HG03196 (cell line): ENCODE results near the gene WNT3A.

ENCODE experiments used
- ATAC-seq: cut with Tn5 transposase; IDR thresholded peaks from one replicate; pipeline ENCODE4 v1.9.1; 2021; ENCODE audit not compliant: unreplicated experiment

WNT3A gene

DNA sequence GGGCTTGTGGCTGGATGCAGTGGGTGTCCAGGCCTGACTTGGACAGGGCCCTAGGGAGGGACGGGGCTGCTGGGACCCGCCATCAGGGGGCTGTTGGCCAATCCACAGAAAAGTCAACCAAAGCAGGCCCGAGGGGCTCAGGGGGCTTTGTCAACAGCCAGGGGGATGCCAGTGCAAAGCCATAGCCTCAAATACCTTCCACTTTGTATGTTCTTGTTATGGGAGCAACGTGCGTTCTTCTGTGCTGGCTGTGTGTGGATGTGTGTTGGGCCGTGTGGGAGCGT lies 40.3 kb downstream of the WNT3A start:
- no peak for ATAC-seq

DNA sequence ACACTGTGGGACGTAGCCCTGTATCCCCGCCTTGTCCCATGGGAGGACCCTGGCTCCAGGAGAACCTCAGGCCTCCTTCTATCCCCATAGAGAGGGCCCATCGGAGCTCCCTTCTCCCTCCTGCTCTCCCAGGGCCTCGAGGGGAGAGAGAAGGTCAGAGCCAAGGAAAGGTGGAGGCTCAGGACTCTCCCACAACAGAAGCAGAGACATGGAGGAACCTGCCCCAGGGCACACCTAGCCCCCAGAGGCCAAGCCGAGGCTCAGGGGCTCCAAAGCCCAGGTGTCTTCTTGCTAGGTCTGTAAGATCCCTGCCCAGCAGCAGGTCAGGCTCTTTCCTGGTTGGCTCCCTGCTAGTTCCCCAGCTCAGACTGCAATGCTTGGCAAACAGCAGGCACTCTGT lies 41.3 kb downstream of the WNT3A start:
- ATAC-seq = no peak

DNA sequence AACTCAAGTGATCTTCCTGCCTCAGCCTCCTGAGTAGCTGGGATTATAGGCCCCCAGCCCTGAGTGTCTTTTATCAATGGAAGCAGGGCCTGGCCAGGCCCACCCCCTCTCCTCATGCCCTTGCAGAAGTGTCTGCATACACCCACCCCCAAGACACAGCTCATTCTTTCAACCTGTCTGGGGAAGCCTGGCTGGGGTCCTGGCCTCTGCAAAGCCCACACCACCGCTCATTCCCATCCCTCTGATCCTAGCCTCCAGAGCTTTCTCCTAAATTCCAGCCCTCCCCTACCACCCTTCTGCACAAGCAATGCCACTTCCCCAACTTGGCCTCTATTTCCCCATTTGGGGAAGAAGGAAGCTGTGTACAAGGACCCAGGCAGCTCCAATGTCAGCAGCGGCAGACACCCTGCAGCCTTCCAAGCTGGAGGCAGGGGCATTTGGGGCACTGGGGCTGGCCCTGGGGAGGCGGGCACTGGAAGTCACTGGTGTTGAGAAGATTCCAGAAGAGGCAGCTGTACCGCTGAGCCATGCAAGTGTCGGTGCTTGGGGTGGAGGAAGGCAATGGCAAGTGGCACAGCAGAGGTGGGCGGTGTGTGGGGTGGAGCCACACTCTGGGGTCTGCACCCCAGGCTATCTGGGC lies 42.0 kb downstream of the WNT3A start:
- ATAC-seq = no peak

DNA sequence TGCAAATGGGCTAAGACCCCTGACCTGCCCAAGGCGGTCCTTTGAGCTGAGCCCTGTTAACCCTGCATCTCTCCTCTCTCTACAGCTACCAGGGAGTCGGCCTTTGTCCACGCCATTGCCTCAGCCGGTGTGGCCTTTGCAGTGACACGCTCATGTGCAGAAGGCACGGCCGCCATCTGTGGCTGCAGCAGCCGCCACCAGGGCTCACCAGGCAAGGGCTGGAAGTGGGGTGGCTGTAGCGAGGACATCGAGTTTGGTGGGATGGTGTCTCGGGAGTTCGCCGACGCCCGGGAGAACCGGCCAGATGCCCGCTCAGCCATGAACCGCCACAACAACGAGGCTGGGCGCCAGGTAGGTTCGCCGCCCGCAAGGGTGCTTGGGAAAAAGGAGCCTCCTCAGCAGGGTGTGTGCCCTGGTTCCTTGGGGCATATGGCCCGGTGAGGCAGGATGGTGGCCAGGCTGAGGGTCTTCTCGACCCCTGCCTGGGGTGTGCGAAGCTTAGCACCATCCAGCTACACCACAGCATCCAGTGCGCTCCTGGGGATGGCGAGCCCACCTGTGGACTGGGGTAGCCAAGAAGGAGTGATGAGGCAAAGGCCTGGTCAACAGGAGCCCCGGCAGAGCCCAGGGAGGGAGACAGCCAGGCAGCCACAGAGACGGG lies 43.9 kb downstream of the WNT3A start:
- no peak for ATAC-seq

DNA sequence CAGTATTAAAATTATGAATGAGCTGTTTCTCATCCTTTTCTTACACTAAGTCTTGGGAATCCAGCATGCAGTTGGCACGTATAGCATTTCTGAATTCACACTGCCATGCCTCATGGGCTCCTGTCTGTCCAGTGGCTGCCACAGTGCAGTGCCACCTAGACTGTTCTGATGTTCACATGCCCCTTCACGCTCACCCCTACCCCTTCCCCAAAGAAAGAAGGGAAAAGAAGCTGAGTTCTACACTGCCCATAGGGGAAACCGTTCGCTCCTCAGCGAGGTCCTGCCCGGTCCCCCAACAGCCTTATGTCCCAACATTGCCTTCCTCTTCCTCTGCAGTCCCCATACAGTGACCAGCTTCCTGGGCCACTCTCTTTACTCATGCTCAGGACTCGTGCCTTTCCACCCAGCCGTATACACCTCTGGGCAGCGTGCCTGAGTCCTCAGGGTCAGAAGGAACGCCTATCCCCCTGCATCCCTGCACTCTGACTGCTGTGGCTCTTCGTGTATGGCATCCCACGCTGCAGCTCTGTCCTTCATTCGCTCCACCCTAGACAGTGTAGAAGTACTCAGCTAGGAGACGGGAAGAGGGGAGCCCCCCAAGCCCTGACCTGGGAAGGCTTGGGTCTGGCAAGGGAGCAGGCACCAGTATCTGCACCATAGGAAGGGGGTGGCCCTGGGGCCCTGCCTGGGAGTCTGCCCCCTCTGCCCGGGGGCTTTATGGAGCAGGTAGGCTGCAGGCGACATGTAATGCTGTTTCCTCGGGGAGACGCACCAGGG lies 51.6 kb downstream of the WNT3A start:
- no peak for ATAC-seq

DNA sequence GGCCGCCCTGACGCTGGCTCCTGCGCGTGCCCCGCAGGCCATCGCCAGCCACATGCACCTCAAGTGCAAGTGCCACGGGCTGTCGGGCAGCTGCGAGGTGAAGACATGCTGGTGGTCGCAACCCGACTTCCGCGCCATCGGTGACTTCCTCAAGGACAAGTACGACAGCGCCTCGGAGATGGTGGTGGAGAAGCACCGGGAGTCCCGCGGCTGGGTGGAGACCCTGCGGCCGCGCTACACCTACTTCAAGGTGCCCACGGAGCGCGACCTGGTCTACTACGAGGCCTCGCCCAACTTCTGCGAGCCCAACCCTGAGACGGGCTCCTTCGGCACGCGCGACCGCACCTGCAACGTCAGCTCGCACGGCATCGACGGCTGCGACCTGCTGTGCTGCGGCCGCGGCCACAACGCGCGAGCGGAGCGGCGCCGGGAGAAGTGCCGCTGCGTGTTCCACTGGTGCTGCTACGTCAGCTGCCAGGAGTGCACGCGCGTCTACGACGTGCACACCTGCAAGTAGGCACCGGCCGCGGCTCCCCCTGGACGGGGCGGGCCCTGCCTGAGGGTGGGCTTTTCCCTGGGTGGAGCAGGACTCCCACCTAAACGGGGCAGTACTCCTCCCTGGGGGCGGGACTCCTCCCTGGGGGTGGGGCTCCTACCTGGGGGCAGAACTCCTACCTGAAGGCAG lies 52.3 kb downstream of the WNT3A start:
- ATAC-seq = no peak

DNA sequence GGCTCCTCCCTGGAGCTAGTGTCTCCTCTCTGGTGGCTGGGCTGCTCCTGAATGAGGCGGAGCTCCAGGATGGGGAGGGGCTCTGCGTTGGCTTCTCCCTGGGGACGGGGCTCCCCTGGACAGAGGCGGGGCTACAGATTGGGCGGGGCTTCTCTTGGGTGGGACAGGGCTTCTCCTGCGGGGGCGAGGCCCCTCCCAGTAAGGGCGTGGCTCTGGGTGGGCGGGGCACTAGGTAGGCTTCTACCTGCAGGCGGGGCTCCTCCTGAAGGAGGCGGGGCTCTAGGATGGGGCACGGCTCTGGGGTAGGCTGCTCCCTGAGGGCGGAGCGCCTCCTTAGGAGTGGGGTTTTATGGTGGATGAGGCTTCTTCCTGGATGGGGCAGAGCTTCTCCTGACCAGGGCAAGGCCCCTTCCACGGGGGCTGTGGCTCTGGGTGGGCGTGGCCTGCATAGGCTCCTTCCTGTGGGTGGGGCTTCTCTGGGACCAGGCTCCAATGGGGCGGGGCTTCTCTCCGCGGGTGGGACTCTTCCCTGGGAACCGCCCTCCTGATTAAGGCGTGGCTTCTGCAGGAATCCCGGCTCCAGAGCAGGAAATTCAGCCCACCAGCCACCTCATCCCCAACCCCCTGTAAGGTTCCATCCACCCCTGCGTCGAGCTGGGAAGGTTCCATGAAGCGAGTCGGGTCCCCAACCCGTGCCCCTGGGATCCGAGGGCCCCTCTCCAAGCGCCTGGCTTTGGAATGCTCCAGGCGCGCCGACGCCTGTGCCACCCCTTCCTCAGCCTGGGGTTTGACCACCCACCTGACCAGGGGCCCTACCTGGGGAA lies 53.0 kb downstream of the WNT3A start:
- ATAC-seq = no peak

DNA sequence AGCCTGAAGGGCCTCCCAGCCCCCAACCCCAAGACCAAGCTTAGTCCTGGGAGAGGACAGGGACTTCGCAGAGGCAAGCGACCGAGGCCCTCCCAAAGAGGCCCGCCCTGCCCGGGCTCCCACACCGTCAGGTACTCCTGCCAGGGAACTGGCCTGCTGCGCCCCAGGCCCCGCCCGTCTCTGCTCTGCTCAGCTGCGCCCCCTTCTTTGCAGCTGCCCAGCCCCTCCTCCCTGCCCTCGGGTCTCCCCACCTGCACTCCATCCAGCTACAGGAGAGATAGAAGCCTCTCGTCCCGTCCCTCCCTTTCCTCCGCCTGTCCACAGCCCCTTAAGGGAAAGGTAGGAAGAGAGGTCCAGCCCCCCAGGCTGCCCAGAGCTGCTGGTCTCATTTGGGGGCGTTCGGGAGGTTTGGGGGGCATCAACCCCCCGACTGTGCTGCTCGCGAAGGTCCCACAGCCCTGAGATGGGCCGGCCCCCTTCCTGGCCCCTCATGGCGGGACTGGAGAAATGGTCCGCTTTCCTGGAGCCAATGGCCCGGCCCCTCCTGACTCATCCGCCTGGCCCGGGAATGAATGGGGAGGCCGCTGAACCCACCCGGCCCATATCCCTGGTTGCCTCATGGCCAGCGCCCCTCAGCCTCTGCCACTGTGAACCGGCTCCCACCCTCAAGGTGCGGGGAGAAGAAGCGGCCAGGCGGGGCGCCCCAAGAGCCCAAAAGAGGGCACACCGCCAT lies 53.8 kb downstream of the WNT3A start:
- no peak for ATAC-seq

DNA sequence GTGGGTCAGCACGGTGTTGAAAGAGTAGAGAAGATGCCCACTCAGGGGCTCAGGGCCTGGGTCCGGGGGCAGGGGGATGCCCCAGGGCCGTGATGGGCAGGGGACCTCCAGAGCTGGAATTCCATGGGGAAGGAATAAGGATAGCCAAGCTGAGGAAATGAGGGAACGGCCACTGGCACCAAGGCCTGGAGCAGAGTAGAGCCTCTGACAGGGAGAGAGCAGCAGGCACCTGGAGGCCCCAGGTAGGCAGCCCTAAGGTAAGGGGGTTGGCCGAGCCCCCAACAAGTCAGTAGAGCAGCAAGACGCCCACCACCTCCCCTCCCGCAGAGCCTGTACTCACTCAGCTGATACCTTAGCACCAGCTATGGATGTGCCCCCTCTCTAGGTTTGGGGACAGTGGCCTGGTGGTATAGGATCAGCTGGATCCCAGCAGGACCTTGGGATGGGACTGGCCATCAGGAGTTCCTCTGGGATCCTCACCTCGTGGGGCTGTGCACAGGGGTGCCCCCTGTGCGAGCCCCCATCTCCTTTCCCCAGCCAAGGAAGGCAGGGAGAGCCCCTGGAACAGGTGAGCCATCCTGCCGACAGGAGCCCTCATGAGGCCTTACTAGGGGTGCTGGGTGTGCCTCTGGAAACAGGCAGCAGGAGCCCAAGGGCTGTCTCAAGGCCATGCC lies 54.8 kb downstream of the WNT3A start:
- ATAC-seq = no peak

DNA sequence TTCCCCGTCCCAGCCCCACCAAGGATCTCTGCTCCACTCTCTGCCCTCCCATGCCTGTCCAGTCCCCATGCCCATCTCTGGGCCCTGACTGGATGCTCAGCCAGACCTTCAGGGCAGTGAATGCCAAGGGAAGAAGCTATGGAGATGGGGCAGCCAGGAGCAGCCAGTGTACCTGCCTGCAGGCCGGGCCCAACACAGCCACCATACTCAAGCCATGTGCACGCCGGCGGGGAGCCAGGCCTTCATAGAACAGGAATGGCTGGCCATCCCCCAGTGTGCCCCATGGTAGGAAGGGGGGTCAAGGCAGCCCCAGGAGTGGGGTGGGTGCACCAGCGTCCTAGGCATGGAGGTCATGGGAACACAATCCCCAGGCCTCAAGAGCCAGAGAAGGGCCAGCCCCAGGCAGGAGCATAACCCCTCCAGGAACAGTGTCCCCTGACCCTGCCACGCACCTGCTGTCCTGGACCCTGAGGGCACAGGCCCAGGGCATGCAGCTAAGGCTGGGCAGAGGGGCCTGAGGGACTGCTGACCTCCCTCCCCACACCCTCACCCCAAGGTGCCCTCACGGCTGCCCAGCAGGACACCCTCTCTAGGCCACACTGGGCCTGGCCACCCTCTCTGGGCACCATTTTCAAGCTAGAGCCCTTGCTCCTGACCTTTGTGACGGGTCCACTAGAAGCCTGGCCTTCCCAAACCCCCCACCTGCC lies 55.4 kb downstream of the WNT3A start:
- ATAC-seq = no peak

DNA sequence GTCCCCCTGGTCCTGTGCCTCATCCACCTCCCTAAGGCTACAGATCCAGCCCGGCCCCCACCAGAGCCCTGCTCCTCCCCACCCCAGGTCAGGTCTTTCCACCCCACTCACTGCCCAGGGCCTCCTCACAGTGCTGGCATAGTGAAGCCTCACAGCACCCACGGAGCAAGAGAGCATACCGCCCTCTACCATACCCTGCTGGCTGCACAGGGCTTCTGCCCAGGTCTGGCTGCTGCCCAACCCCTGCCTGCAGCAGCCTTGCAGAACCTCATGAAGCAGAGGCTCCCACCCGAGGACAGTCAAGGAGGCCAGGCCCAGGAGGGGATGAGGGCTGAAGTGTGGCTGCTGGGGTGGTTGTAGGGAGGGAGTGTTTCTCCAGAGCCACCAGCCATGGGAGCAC lies 56.0 kb downstream of the WNT3A start:
- no peak for ATAC-seq

DNA sequence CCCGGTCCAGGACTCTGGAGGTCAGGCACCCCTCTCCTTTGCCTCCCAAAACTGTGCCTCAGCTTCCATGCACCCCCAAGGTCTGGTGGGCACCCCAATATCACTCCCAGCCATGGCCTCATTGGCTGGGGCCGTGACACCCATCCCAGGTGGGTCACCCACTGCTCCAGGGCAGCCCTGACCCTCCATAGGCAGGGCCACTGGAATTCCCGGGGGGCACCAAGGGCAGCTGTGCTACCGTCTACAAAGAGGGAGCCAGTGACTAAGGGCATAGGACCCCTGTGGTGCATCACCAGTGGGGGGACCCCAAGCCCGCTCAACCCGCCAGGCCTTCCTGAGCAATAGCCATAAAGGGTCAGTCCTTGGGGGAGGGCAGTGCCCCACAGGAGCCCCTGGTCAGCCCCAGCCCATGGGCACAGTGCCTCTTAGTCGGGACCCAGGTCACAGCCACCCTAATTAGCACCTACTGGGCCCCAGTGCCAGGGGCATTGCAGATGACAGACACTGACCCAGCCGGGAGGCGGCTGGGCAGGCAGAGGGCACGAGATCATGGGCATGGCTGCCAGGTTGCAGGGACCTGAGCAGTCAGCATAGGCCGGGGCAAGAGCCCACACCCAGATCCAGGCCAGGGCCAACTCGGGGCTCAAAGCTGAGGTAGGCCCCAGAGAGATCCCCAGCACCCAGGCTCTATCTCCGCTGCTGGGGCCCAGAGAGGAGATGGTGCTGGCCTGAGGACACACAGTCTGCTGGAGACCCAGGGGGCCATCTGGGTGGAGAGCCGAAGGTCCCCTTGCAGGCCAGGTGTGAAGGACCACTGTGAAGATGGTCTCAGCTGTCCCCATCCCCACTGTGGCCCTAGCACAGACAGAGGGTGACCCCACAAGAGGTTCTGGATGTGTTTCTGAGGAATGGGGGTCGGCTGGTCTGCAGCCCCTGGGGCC lies 56.7 kb downstream of the WNT3A start:
- ATAC-seq = no peak

DNA sequence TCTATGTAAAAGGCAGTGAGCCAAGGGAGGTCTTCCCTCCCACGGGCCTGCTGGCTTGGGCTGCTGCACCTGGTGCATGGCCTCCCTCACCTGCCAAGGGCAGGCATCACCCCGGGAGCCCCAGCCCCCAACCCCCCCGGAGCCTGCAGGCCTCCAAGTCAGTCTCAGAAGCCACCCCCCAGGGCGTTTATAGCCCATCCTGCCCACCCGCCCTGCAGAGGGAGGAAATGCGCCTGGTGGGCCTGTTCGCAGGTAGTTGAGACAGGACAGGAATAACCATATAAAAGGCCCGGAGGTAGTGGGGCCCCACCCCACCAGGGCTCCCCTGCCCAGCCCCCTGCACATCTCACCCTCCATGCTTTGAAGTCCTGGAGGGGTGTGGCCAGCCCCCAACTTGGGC lies 57.5 kb downstream of the WNT3A start:
- ATAC-seq = no peak

DNA sequence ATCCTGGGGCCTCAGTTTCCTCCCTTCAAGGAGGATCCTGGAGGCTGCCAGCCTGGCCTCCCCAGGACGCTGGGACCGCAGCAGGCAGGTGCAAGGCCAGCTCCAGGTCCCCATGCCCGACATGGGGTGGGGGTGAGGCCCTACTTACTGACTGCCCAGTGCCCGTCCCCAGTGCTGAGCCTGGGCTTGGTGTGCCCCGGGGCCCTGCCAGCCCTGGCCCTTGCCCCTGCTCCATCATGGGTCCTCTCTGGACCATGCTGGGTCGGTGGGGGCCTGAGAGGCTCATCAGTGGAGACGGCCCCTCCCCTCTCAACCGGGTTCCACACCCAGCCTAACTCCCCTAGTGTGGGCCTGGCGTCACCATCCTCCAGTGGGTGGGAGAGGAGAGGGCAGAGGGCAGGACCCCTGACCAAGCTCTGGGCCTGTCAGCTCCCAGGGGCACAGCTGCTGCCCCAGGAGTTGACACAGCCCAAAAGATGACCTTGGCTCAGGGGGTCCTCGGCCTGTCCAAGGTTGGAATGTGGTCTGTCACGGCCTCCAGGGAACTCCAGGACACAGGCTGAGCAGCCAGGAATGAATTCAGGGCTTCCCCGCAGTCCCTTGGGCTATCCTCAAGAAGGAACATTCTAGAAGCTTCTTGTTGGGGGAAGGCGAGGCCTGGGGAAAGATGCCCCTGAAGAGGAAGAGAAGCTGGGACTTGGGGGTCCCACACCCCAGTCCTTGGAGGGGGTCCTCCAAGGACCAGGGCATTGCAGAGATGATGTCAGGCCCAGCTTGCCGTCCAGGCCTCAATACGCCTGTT lies 58.1 kb downstream of the WNT3A start:
- ATAC-seq = no peak

DNA sequence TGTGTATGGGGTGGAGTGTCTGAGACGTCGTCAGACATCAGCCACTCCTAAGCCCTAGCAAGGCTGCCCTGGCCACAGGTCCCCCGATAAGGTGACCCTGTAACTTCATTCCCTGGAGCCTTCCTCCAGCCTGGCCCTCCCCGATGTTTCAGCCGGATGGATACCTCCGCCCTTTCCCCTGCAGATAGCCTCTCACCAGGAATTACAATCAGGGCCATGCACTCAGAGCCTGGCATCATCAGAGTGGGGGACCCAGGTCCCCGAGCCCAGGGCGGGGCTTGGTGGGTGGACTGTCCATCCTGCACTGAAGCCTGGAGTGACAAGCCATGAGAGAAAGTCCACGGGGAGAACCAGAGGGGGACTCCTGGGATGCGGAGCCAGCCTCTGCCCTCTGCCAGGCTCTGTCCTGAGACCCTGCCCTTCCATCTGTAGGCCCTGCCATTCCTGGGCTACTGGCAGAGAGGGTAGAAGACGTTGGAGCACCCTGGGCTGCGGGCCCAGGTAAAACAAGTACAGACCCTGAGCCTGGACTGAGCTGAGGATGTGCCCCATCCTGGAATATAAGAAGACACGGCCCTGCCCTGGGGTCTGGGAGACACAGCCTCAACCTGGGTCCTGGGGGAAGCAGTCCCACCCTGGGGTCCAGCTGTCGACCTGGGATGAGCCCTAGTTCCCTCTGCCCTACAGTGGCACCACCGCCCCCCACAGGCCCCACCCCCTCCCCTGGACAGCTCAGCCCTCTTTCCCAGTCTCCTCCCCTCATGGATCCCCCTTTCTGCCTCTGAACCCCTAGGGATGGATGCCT lies 58.9 kb downstream of the WNT3A start:
- ATAC-seq = no peak

DNA sequence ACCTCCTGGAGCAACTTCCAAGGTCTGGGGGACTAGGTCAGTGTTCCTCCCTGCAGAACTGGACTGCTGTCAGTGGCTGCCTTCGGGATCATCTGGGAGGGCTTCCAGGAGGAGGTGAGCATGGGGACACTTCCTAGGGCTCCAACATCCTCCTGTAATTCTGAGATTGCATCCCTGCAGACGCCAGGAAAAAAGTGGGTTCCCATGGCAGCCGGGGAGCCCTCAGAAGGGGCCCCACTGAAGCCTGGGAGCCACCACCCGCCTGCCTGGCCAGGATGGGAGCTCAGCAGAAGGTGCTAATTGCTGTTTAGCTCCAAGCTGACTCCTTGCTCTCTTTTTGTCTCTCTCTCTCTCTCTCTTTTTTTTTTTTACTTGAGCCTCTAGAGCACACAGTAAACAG lies 59.6 kb downstream of the WNT3A start:
- no peak for ATAC-seq
